K562 (cell line): ENCODE results near the gene CMBL. TPM values are rescaled to one million over a fixed set of nuclear protein-coding genes. Genes with fewer than 3 reads are reported as not detected.

Experiments used
- CHD2 ChIP-seq: IDR thresholded peaks from 2 replicates; pipeline ENCODE4 v1.6.1; 2011; ENCODE audit warnings: low read depth, low read length
- FUS ChIP-seq: fragments of 200-400 bp; formaldehyde crosslinking; optimal IDR thresholded peaks from 2 replicates; pipeline ENCODE3; 2017; ENCODE audit warnings: low read depth, low read length
- OTX1 ChIP-seq: fragments of 450-650 bp; formaldehyde crosslinking; IDR thresholded peaks from 2 replicates; pipeline ENCODE4 v1.4.0; 2022; ENCODE audit warnings: mild to moderate bottlenecking
- POU5F1 ChIP-seq: fragments of 150-350 bp; IDR thresholded peaks from 2 replicates; pipeline ENCODE4 v1.6.1; 2014; ENCODE audit warnings: borderline replicate concordance, low read length, low read depth, mild to moderate bottlenecking; ENCODE audit not compliant: partially characterized antibody
- PTBP1 ChIP-seq: fragments of 200-400 bp; formaldehyde crosslinking; IDR thresholded peaks from 2 replicates; pipeline ENCODE4 v1.6.1; 2017; ENCODE audit warnings: low read depth, low read length
- SMAD4 ChIP-seq: fragments of 250-450 bp; sonication (Bioruptor Pico); conservative IDR thresholded peaks from 2 replicates; pipeline ENCODE4 v1.8.0; 2021; ENCODE audit warnings: inconsistent platforms, mild to moderate bottlenecking, moderate library complexity
- SNIP1 ChIP-seq: fragments of 450-650 bp; IDR thresholded peaks from 2 replicates; pipeline ENCODE4 v1.7.1; 2017; ENCODE audit warnings: low read depth, mild to moderate bottlenecking
- ZNF217 ChIP-seq: sonication (generic); formaldehyde crosslinking; IDR thresholded peaks from 2 replicates; pipeline ENCODE4 v1.8.0; 2022; ENCODE audit warnings: mild to moderate bottlenecking, missing genetic modification reagents
- polyA plus RNA-seq, 8 experiments: library from polyadenylated mRNA; depleted of rRNA in 4 of 8; stranded (reverse) in 5 of 8; unstranded in 3 of 8; fragments of >200 nt; fragmentation: Nextera tagmentation in 2 of 8; fragmentation: Illumina TruSeq in 1 of 8; extraction: Ambion mirVana in 2 of 8; extraction: Trizol in 1 of 8; gene quantifications; 2 replicates each; pipeline versions ENCODE4 v1.2.1 to v1.2.3, GENCODE V29; 2011 to 2014; ENCODE audit warnings: inconsistent platforms in 1 of 8, missing spikeins in 1 of 8
- total RNA-seq, 7 experiments: library from RNA; depleted of rRNA in 6 of 7; stranded (reverse); fragments of >200 nt in 6 of 7; fragmentation: Illumina TruSeq in 2 of 7; extraction: Trizol in 2 of 7; gene quantifications; 2 replicates each; pipeline versions ENCODE4 v1.2.1 to v1.2.3, GENCODE V29; 2011 to 2021; ENCODE audit warnings: low replicate concordance in 1 of 7
- TF ChIP-seq, protein P1 (sequence below): sonication (generic); IDR thresholded peaks from 2 replicates; pipeline ENCODE4 v1.6.1; 2016
- TF ChIP-seq, protein P2 (sequence below): fragments of 250-450 bp; sonication (Bioruptor Pico); IDR thresholded peaks from 2 replicates; pipeline ENCODE4 v1.8.0; 2021; ENCODE audit warnings: borderline replicate concordance, mild to moderate bottlenecking, moderate library complexity; ENCODE audit not compliant: poor library complexity, severe bottlenecking
- TF ChIP-seq, protein P3 (sequence below): fragments of 250-450 bp; sonication (Bioruptor Pico); IDR thresholded peaks from 2 replicates; pipeline ENCODE4 v1.4.0; 2020; ENCODE audit warnings: borderline replicate concordance
- TF ChIP-seq, protein P4 (sequence below), 2 experiments: fragments of 450-650 bp in 1 of 2; sonication (generic) in 1 of 2; formaldehyde crosslinking in 1 of 2; IDR thresholded peaks; 2 replicates each; pipeline versions ENCODE4 v1.7.1 to v1.9.0; 2016 to 2022; ENCODE audit warnings: inconsistent platforms in 1 of 2, mild to moderate bottlenecking in 1 of 2, missing genetic modification reagents in 1 of 2

Gene CMBL
- total and polyA plus RNA-seq, 9 of the 15 experiments (the other 6 are each of a cell fraction or from before 2014, with no cell fraction given) = 22.6 to 192 (median 71.1) TPM

DNA sequence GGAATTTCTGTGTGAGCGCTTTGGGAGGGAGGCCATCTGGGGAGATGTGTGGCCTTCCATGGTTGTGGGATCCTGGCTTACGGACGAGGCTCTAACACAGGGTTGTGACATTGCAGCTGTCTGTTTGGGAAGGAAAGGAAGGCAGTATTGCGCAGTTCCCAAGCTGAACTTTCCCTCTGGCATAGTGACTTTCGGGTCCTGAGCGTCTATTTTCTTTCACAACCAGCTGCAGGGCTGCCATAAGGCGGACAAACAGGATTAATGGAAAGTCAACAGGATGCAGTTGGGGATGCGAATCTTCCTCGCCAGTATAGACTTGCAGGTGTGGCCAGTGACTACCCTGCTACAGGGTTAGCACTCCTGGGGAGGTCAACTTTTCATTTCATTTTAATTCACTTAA lies 31.7 kb downstream of the CMBL start (continued):
- TF ChIP-seq SMAD4 (CRISPR knock-in tag) = no peak
- no peak for TF ChIP-seq SNIP1
- TF ChIP-seq ZNF217 (CRISPR knock-in tag) = no peak
- TF ChIP-seq, protein P1, sequence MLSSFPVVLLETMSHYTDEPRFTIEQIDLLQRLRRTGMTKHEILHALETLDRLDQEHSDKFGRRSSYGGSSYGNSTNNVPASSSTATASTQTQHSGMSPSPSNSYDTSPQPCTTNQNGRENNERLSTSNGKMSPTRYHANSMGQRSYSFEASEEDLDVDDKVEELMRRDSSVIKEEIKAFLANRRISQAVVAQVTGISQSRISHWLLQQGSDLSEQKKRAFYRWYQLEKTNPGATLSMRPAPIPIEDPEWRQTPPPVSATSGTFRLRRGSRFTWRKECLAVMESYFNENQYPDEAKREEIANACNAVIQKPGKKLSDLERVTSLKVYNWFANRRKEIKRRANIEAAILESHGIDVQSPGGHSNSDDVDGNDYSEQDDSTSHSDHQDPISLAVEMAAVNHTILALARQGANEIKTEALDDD = no peak
- TF ChIP-seq, protein P2, sequence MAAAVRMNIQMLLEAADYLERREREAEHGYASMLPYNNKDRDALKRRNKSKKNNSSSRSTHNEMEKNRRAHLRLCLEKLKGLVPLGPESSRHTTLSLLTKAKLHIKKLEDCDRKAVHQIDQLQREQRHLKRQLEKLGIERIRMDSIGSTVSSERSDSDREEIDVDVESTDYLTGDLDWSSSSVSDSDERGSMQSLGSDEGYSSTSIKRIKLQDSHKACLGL = no peak
- TF ChIP-seq, protein P3, sequence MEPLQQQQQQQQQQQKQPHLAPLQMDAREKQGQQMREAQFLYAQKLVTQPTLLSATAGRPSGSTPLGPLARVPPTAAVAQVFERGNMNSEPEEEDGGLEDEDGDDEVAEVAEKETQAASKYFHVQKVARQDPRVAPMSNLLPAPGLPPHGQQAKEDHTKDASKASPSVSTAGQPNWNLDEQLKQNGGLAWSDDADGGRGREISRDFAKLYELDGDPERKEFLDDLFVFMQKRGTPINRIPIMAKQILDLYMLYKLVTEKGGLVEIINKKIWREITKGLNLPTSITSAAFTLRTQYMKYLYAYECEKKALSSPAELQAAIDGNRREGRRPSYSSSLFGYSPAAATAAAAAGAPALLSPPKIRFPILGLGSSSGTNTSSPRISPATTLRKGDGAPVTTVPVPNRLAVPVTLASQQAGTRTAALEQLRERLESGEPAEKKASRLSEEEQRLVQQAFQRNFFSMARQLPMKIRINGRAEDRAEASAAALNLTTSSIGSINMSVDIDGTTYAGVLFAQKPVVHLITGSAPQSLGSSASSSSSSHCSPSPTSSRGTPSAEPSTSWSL (CRISPR knock-in tag) = no peak
- TF ChIP-seq FUS = no peak
- no peak for TF ChIP-seq OTX1 (CRISPR knock-in tag)
- TF ChIP-seq, protein P4, sequence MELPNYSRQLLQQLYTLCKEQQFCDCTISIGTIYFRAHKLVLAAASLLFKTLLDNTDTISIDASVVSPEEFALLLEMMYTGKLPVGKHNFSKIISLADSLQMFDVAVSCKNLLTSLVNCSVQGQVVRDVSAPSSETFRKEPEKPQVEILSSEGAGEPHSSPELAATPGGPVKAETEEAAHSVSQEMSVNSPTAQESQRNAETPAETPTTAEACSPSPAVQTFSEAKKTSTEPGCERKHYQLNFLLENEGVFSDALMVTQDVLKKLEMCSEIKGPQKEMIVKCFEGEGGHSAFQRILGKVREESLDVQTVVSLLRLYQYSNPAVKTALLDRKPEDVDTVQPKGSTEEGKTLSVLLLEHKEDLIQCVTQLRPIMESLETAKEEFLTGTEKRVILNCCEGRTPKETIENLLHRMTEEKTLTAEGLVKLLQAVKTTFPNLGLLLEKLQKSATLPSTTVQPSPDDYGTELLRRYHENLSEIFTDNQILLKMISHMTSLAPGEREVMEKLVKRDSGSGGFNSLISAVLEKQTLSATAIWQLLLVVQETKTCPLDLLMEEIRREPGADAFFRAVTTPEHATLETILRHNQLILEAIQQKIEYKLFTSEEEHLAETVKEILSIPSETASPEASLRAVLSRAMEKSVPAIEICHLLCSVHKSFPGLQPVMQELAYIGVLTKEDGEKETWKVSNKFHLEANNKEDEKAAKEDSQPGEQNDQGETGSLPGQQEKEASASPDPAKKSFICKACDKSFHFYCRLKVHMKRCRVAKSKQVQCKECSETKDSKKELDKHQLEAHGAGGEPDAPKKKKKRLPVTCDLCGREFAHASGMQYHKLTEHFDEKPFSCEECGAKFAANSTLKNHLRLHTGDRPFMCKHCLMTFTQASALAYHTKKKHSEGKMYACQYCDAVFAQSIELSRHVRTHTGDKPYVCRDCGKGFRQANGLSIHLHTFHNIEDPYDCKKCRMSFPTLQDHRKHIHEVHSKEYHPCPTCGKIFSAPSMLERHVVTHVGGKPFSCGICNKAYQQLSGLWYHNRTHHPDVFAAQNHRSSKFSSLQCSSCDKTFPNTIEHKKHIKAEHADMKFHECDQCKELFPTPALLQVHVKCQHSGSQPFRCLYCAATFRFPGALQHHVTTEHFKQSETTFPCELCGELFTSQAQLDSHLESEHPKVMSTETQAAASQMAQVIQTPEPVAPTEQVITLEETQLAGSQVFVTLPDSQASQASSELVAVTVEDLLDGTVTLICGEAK (IDR thresholded peaks at IDR 0.05) = no peak
- TF ChIP-seq, protein P4 (CRISPR knock-in tag; IDR thresholded peaks at IDR 0.05) = no peak
- no peak for TF ChIP-seq PTBP1
- no peak for TF ChIP-seq CHD2
- no peak for TF ChIP-seq POU5F1
